Bronchial epithelial cell (primary cell): ENCODE results near the gene ZNF423. TPM values are rescaled to one million over a fixed set of nuclear protein-coding genes. Genes with fewer than 3 reads are reported as not detected.

ENCODE experiments used
- DNase-seq: peaks from one replicate; pipeline ENCODE4 v3.0.0-alpha.2; 2010; ENCODE audit warnings: low read depth
- FAIRE-seq: peaks from 2 replicates; lab custom pipeline; 2011; peaks lifted over from hg19 to GRCh38; lab: Jason Lieb, UNC
- H3K27me3 ChIP-seq: 2 replicates; pipeline ENCODE4 v1.5.1; 2011; ENCODE audit warnings: low read length; ENCODE audit not compliant: control insufficient read depth, insufficient read depth
- H3K36me3 ChIP-seq: 2 replicates; pipeline ENCODE4 v1.5.1; 2011; ENCODE audit warnings: low read length; ENCODE audit not compliant: control insufficient read depth, insufficient read depth
- H3K4me3 ChIP-seq: 2 replicates; pipeline ENCODE4 v1.5.1; 2011; ENCODE audit warnings: mild to moderate bottlenecking, low read depth, low read length, control low read depth
- total RNA-seq: library from RNA; depleted of rRNA; stranded (reverse); fragments of >200 nt; gene quantifications from 2 replicates; pipeline ENCODE4 v1.2.1, GENCODE V29; 2014
- TF ChIP-seq, protein P1 (sequence below): IDR thresholded peaks from 2 replicates; pipeline ENCODE4 v1.5.1; 2011; ENCODE audit warnings: mild to moderate bottlenecking, moderate library complexity, low read length, control low read depth, inconsistent platforms; ENCODE audit not compliant: insufficient read depth, severe bottlenecking

Gene ZNF423
- total RNA-seq, 1 donor from 2014 or later: under 0.01 TPM

DNA sequence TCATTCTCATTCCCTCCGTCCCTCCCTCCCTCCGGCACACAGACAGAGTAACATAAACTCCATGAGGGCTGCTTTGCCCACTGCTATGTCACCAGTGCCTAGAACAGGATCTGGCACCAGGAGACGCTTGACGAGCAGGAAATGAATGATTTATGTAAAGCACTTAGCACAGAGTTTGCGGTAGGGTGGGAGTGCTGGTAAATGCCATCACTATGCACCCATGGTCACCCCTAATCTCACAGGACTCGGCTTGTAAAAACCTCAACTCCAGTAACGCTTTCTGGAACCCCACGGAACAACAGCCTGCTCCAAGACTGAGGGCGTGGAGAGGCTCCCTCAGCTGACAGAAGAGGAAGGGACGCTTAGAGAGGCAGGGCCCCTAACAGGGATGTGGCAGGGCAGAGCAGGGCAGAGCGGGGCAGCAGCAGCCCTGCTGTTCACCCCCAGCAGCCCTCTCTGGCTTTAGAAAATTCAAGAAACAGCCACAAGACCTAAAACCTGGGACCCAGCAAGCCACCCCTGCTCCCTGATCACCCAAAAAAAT is 325.4 kb downstream of the ZNF423 start:
- Histone ChIP-seq H3K27me3 (no peaks in the 10 kb centered on the region), H3K36me3 (no peaks in the 10 kb centered on the region), H3K4me3 (no peak overlapping the region)
- DNase-seq: no peak
- FAIRE-seq: no peak
- TF ChIP-seq, protein P1, sequence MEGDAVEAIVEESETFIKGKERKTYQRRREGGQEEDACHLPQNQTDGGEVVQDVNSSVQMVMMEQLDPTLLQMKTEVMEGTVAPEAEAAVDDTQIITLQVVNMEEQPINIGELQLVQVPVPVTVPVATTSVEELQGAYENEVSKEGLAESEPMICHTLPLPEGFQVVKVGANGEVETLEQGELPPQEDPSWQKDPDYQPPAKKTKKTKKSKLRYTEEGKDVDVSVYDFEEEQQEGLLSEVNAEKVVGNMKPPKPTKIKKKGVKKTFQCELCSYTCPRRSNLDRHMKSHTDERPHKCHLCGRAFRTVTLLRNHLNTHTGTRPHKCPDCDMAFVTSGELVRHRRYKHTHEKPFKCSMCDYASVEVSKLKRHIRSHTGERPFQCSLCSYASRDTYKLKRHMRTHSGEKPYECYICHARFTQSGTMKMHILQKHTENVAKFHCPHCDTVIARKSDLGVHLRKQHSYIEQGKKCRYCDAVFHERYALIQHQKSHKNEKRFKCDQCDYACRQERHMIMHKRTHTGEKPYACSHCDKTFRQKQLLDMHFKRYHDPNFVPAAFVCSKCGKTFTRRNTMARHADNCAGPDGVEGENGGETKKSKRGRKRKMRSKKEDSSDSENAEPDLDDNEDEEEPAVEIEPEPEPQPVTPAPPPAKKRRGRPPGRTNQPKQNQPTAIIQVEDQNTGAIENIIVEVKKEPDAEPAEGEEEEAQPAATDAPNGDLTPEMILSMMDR: no peak

- peak; percentile 23 for FAIRE-seq
- no peak for DNase-seq
- H3K4me3 ChIP-seq: no peak overlapping the region
- TF ChIP-seq, protein P1: no peak
- no peaks in the 10 kb centered on the region for H3K27me3 ChIP-seq
- H3K36me3 ChIP-seq: no peaks in the 10 kb centered on the region
Observed at GRCh38 chr16:49529411-49530045, 326.4 kb downstream of the ZNF423 start.

GRCh38 chr16:49528866-49529288 is 327.0 kb downstream of the ZNF423 start:
- DNase-seq (no peak), FAIRE-seq (no peak)
- no peaks in the 10 kb centered on the region for H3K36me3 ChIP-seq
- H3K4me3 ChIP-seq: no peak overlapping the region
- H3K27me3 ChIP-seq: no peaks in the 10 kb centered on the region
- TF ChIP-seq, protein P1: no peak

DNA sequence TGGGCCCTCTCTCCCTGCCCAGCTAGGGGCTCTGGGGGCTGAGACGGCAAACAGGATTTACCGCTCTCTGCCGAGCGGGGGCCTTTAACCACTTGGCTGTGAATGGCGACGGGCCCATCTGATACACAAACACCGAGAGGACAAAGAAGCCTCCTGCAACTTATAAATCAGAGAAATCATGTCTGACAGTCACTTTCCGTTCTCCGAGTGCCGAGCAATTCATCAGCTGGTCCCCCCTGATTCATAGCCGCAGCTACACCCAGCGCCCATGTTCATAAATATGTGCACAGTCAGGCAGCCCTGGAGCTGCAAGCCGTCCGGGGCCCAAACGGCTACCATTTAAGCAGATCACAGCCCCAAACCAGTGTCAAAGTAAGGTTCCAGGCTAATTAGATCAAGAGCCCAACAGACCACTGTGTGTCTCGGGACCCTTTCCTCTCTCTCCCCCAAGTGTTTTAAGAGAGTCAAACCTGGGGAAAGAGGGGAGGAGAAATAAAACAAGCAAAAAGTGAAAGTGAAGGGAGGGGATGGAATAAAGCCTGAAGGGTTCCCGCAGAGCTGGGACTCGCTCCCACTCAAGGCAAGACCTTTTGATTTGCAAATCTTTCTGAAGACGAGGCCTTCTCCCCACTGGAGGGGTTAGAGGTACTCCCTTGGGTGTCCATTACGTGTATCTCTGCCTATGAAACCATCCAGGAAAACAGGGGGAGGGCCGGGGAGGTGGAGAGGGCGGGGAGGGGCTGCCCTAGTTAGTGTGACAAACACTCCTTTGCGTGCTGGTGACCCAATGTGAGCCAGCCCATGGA is 327.6 kb downstream of the ZNF423 start:
- DNase-seq (no peak), FAIRE-seq (no peak)
- H3K27me3 ChIP-seq: no peaks in the 10 kb centered on the region
- TF ChIP-seq, protein P1: no peak
- no peak overlapping the region for H3K4me3 ChIP-seq
- no peaks in the 10 kb centered on the region for H3K36me3 ChIP-seq

- Histone ChIP-seq H3K27me3 (no peaks in the 10 kb centered on the region), H3K36me3 (no peaks in the 10 kb centered on the region), H3K4me3 (no peak overlapping the region)
- FAIRE-seq: peak; percentile 18
- no peak for DNase-seq
- TF ChIP-seq, protein P1: no peak
Observed at GRCh38 chr16:49527611-49528010, 328.3 kb downstream of the ZNF423 start.
